DMS153 treated with DMSO at 0.1 percent for 48 hours (cell line): ENCODE data around the gene DEFB132.

Experiments used
- DNase-seq: peaks from one replicate; lab custom pipeline; 2025; ENCODE audit not compliant: unreplicated experiment; lab: John Stamatoyannopoulos, UW

DEFB132 gene

DNA sequence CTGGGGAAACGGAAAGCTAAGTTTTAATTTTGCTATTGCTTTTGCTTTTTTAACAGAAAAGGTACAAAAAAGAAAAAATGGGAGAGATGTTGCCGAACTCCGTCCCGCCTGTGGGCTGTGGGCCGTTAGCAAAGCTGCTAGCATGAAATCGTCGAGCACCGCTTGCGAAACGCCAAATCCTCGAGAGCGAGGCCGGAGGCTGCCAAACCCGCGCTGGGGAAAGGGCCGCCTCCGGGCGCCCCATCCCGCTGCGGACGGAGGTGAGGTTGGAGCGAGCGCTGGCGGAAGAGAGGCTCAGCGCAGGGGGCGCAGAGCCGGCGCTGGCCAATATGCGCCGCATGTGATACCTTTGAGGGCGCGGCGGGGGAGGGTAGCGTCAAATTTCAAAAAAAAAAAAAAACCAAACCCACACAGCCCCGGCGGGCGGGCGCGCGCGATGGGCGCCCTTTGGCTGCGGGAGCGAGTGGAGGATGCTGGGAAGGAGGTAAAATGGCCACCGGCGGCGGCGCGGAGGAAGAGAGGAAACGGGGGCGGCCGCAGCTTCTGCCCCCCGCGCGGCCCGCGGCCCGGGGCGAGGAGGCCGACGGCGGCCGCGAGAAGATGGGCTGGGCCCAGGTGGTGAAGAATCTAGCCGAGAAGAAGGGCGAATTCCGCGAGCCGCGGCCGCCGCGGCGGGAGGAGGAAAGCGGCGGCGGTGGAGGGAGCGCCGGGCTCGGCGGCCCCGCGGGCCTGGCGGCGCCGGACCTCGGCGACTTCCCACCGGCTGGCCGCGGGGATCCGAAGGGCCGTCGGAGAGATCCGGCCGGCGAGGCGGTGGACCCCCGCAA lies 39.8 kb downstream of the DEFB132 start, which contains the start of gene ZCCHC3:
ZCCHC3 (plus strand) TSS at position 473 of the 827 bp plus-strand sequence; CDS start at position 490, 17 bp downstream.
- peak; percentile 76 for DNase-seq

- peak; percentile 34 for DNase-seq
Observed at GRCh38 chr20:297925-298775, 40.6 kb downstream of the DEFB132 start.

DNA sequence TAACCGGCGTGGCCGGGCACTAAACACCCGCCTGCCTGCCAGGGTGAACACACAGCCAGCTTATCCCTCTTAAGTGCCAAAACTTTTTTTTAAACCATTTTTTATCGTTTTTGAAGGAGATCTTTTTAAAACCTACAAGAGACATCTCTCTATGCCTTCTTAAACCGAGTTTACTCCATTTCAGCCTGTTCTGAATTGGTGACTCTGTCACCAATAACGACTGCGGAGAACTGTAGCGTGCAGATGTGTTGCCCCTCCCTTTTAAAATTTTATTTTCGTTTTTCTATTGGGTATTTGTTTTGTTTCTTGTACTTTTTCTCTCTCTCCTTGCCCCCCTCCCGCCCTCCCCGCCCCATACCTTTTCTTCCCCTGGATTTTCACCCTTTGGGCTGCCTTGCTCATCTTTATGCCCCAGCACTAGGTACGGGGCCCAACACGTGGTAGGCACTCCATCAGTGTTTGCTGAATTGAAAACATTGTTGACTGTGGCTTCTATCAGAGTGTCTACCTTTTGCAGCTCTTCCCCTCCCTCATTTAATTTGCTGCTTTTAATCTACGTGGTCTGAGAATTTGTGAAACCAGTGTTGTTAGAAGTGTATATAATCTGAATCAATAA lies 41.4 kb downstream of the DEFB132 start:
- no peak for DNase-seq

GRCh38 chr20:300345-300990 lies 42.9 kb downstream of the DEFB132 start:
- no peak for DNase-seq

DNA sequence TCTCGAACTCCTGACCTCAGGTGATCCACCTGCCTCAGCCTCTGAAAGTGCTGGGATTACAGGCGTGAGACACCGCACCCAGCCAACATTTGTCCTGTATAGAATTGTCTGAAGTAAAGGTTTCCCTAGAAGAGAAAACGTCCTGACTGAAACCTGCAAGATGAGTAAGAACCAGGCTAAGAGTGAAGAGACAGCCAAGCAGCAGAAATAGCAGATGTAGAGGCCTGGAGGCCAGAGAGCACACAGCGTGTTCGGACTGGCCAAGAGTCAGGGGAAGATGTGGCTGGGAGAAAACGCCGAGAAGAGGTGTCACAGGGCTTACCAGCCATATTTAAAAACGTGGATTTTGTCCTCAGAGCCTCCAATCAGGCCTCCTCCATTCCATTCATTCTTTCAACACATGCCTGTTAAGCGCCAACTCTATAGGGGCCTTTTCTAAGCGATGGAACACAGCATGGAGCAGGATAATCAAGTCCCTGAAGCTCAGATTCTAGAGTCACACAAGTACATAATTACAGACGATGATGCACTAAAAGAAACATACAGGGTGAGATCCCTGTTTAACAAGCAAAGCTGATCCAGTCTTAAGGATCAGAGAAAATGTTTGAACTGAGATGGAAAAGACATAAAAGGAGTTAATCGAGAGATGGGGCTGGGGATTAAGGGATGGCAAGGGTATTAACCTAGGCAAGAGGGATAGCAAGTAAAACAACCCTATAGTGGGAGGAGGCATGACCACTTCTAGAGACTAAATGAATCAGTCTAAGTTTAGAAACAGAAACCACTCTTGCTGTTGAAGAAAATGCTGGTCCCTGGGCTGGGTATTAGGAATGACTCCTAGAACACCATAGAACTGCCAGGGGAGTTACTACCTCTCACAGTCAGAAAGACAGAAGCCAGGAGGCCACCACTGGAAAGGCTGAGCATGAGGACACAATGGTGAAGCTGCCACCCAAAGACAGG lies 44.6 kb downstream of the DEFB132 start:
- DNase-seq = no peak

GRCh38 chr20:305745-306144 lies 48.2 kb downstream of the DEFB132 start:
- no peak for DNase-seq

DNA sequence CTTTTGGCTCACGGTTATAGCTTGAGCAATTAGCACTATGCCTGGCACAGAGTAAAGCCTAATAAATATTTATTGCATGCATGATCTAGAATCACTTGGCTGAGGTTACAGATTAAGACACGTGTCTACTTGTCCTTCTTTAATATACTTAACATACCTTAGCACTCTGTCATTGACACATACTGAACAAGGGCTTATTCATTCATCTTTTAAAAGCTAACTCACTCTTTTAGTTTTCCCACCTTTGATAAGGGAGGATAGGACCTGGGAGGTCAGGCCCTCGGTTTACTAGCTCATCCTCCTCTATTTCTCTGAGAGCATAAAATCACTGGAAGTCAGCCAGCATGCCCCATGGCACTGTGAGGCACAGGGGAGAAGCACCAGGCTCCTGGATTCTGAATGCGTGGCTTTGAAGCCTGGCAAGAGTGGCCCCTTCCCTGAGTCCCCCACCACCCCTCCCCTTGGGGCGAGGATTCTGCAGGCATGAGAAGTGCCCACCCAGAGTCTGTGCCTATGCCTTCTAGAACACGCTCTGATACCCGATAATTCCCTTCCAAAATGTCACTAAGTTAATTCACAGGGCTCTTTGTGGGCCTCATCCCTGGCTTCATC lies 51.0 kb downstream of the DEFB132 start:
- no peak for DNase-seq

GRCh38 chr20:309306-309840 lies 51.8 kb downstream of the DEFB132 start:
- DNase-seq = peak; percentile 37

DNA sequence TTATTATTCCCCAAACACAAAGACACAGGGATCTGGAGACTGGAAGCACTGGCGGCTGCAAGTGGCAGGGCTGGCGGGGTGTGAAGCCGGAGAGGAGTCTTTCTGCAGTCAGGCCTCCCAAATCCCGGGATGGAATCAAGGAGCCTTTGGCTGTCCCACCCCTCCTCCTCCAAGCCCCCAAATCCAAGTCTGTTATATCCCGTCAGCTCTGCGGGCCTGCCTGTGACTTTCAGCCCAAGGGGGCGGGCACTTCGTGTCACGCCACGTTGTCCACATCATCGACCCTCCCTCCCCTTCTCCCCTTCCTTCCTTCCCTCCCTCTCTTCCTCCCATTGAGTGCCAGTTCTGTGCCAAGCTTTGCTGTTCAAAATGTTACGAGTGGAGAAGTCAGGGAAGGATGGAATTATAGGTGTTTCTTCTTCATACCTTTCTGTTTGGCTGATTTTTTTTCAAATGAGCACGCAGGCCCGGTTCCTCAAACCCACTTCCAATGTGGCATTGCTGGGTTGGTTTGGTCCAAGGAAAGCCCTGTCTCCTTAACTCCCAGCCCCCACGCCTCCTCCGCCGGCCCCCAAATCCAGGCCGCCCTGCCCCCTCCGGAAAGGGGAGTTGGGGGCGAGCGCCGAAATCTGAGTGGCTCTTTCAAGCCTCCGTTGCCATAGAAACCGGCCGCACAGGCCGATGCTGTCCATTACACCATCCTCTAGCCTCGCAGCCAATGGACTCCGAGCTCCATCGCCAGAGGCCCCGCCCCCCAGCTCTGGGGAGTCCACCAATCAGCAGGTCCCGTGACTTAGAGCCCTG lies 52.5 kb downstream of the DEFB132 start:
- peak; percentile 96 for DNase-seq

DNA sequence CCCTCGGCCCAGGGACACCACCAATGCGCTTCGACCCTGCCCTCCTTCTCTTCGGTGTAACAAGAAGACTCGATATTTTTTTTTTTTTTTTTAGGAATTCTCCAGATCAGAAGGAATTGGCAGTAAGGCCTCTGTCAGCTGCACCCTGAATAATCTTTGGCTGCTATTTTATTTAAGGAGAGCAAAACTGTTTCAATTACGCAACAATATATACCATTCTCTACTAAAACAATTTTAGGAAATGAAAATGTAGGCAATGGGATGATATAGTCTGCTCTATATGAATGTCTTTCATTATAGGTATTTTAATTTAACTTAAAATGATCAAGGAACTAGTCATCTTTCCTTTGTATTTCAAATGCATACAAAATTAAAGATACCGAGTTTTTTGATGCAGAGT lies 53.1 kb downstream of the DEFB132 start:
- no peak for DNase-seq
